Chondrocyte (in vitro differentiated cells): Measurements from ENCODE around the gene RTP3. TPM values are rescaled to one million over a fixed set of nuclear protein-coding genes. Genes with fewer than 3 reads are reported as not detected.

ENCODE experiments used
- DNase-seq: peaks from one replicate; pipeline ENCODE4 v3.0.0; 2021; ENCODE audit warnings: mixed read lengths, low spot score
- H3K27ac Mint-ChIP-seq: one replicate; pipeline ENCODE4 v1.8.0; 2021; ENCODE audit warnings: mild to moderate bottlenecking, moderate library complexity, mixed read lengths; ENCODE audit not compliant: unreplicated experiment
- H3K27me3 Mint-ChIP-seq: 2 replicates; pipeline ENCODE4 v1.8.0; 2021; ENCODE audit warnings: low read depth, mixed read lengths
- H3K36me3 Mint-ChIP-seq: 2 replicates; pipeline ENCODE4 v1.8.0; 2021; ENCODE audit warnings: low read depth, mixed read lengths
- H3K4me1 Mint-ChIP-seq: 2 replicates; pipeline ENCODE4 v1.8.0; 2021; ENCODE audit warnings: low read depth, mild to moderate bottlenecking, mixed read lengths
- H3K4me3 Mint-ChIP-seq: one replicate; pipeline ENCODE4 v1.8.0; 2021; ENCODE audit warnings: mild to moderate bottlenecking, moderate library complexity, mixed read lengths; ENCODE audit not compliant: unreplicated experiment
- H3K9me3 Mint-ChIP-seq: 2 replicates; pipeline ENCODE4 v1.8.0; 2021; ENCODE audit warnings: low read depth, mixed read lengths
- total RNA-seq: library from RNA; stranded (reverse); gene quantifications from 3 replicates; pipeline ENCODE4 v1.2.1, GENCODE V29; 2021
- TF ChIP-seq, protein P1 (sequence below): fragments of 200-600 bp; sonication (generic); IDR thresholded peaks from 2 replicates; pipeline ENCODE4 v1.5.0; 2021; ENCODE audit warnings: antibody characterized with exemption, mild to moderate bottlenecking, moderate library complexity

Gene RTP3
- total RNA-seq, 1 donor from 2014 or later, result not detected

DNA sequence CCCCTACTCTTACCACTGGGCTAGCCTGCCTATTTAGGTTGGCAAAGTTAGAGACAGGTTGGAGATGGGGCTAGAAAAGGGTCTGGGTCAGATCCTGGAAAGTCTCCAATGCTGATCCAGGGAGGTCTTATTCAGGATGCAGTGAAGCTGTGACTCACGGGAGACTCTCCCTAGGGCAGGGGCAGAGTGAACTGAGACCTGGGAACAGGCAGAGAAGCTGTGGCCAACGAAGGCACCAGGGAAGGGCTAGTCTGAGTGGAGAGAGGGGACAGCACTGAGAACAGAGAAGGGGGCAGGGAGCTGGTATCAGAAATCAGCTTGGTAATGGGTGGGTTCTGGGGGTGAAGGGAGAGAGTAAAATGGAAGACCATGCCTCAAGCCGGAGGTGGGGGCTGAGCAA, 35.3 kb upstream of the RTP3 start:
- Mint-ChIP-seq H3K9me3 (peaks cover 12% of the 10 kb centered on the region), H3K4me1 (peaks cover 2% of the 10 kb centered on the region), H3K27ac (no peak overlapping the region), H3K36me3 (no peaks in the 10 kb centered on the region), H3K4me3 (no peak overlapping the region), H3K27me3 (peaks cover 24% of the 10 kb centered on the region)
- TF ChIP-seq, protein P1, sequence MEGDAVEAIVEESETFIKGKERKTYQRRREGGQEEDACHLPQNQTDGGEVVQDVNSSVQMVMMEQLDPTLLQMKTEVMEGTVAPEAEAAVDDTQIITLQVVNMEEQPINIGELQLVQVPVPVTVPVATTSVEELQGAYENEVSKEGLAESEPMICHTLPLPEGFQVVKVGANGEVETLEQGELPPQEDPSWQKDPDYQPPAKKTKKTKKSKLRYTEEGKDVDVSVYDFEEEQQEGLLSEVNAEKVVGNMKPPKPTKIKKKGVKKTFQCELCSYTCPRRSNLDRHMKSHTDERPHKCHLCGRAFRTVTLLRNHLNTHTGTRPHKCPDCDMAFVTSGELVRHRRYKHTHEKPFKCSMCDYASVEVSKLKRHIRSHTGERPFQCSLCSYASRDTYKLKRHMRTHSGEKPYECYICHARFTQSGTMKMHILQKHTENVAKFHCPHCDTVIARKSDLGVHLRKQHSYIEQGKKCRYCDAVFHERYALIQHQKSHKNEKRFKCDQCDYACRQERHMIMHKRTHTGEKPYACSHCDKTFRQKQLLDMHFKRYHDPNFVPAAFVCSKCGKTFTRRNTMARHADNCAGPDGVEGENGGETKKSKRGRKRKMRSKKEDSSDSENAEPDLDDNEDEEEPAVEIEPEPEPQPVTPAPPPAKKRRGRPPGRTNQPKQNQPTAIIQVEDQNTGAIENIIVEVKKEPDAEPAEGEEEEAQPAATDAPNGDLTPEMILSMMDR, result no peak
- no peak for DNase-seq

DNA sequence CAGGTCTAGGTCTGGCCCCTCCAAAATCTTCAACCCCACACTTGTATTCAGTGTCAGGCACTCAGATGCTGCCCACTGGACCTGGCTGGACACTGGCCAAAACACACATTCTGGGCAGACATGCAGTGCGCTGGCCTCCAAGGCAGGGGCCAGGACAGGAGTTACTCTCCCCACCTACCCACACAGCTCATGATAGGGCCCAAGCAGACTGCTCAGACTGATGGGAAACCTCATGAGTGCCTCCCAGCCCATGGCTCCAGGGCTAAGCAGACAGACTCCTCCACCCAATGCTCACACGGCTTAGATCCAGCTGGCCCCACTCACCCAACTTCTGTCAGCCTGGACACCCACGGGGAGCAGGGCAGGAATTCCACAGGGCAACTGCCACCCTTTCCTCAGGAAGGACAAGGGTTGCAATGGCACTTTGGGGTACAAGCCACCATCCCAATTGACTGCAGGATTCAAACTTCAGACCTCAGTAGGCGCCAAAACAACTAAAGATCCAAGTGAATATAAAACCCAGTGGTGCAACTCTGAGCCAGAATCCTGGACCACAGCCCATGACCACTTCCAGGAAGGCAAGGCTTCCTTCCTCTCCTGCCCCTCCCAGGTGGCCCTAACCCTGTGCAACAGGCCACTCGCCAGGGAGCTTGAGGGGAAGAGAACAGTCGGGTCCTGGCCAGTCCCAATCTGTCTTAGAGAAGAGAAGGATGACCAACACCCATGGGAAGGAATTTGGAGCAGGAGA, 34.5 kb upstream of the RTP3 start:
- no peak for DNase-seq
- H3K27ac Mint-ChIP-seq, result no peak overlapping the region
- H3K27me3 Mint-ChIP-seq, result peaks cover 26% of the 10 kb centered on the region
- H3K36me3 Mint-ChIP-seq, result no peaks in the 10 kb centered on the region
- no peak overlapping the region for H3K4me3 Mint-ChIP-seq
- H3K9me3 Mint-ChIP-seq, result peaks cover 12% of the 10 kb centered on the region
- TF ChIP-seq, protein P1, result no peak
- peaks cover 2% of the 10 kb centered on the region for H3K4me1 Mint-ChIP-seq

DNA sequence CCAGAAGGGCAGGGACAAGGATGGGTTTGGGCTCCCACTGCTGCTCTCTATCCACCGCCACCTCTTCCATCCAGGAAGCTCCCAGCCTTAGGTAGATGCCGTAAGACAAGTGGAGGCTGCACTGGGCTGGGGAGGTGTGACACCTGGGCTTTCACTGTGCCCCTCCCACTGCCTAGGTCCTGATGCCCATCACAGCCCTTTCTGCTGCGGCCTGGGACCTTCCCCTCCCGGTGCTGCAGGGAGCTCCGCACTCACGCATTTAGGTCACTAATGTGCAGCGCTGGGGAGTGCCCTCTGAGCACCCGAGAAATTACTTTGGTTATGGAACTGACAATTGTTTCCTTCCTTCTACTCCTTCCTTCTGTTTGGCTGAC, 33.9 kb upstream of the RTP3 start:
- Mint-ChIP-seq H3K9me3 (peaks cover 12% of the 10 kb centered on the region), H3K4me1 (peaks cover 2% of the 10 kb centered on the region), H3K4me3 (no peak overlapping the region), H3K27me3 (peaks cover 26% of the 10 kb centered on the region), H3K36me3 (no peaks in the 10 kb centered on the region), H3K27ac (no peak overlapping the region)
- no peak for DNase-seq
- TF ChIP-seq, protein P1, result no peak

DNA sequence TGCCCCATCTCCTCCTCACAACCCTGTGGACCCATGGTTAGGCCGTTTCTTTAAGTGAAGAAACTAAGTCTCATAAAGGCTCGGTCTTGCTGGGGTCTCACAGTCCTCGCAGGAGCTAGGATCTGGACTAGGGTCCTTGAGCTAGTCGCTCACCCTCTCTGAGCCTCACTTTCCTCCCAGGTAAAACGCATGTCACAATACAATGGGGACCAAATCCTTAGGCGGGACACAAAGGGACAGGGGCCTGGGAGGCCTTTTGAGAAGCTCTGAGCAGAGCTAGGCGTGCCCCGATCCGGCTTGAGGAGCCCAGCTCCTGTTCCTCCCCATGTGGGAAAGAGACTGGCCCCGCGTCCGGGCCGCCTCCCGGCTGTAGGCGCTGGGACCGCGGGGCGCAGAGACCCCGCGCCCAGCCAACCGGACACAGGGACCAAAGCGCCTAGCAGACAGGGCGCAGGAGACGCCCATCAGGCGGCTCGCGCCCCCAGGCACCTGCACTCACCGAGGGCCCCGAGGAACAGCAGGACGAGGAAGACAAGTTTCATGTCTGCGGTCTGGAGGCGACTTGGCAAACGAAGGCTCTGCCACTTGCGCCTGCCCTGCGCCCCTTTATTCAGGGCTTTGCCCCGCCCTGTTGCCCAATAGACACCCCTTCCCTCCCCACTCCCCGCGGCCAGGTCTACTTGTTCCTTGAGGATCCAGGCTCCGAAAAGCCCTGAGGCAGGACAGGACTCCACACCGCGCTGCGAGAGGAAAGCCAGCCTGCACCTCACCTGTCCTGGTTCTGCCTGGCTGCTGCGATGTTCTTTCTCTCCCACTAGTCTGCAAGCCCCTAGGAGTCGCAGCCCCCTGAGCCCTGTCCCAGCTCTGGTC, 33.2 kb upstream of the RTP3 start, which contains the start of gene LTF:
TSS of gene LTF (minus strand) at position 580 of the 870 bp plus-strand sequence. CDS start at position 542, 38 bp downstream.
- Mint-ChIP-seq H3K4me1 (peaks cover 2% of the 10 kb centered on the region), H3K27me3 (peaks cover 23% of the 10 kb centered on the region), H3K36me3 (no peaks in the 10 kb centered on the region), H3K4me3 (no peak within 1 kb of the TSS), H3K27ac (no peak within 1 kb of the TSS), H3K9me3 (peaks cover 12% of the 10 kb centered on the region)
- no peak for DNase-seq
- TF ChIP-seq, protein P1, result no peak

DNA sequence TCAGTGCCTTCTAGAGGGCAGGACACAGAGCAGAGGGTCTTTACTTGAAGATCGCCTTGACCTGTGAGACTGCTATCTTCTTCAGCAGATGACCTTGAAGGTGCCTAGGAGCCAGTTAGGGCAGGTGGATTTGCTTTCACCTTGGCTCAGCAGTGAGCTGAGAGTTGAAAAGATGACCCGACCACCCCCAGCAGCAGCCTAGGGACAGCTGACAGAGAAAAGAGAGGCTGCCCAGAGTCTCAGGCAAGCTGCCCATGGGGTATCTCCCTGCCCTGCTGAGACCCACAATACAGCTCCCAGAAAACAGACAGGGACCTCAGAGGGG, 32.6 kb upstream of the RTP3 start:
- no peak overlapping the region for H3K27ac Mint-ChIP-seq
- peaks cover 18% of the 10 kb centered on the region for H3K27me3 Mint-ChIP-seq
- TF ChIP-seq, protein P1, result no peak
- H3K36me3 Mint-ChIP-seq, result no peaks in the 10 kb centered on the region
- H3K9me3 Mint-ChIP-seq, result peaks cover 12% of the 10 kb centered on the region
- no peak overlapping the region for H3K4me3 Mint-ChIP-seq
- DNase-seq, result no peak
- H3K4me1 Mint-ChIP-seq, result peaks cover 2% of the 10 kb centered on the region
